ENCODE data around the gene AFAP1L1. TPM values are rescaled to one million over a fixed set of nuclear protein-coding genes. Genes with fewer than 3 reads are reported as not detected.

AFAP1L1 gene
- total RNA-seq, 1 donor from 2014 or later = not detected

- no peak for ATAC-seq (ENCODE audit: low read depth)
Measured at GRCh38 chr5:149362541-149362940, 90.9 kb downstream of the AFAP1L1 start.

GRCh38 chr5:149363358-149363757, 91.7 kb downstream of the AFAP1L1 start:
- CTCF ChIA-PET = interaction anchor here (1.1 kb wide), 1 partner anchor 19 kb away, joined by 3 read pairs; the partner anchor contains the start of gene GRPEL2

More at GRCh38 chr5:149362541-149362940, 90.9 kb downstream of the AFAP1L1 start:
- H3K36me3 Mint-ChIP-seq (ENCODE audit: low read depth) = peaks cover 2% of the 10 kb centered on the region
- intact Hi-C loops (cut with micrococcal nuclease) = no loop called here
- peaks cover 16% of the 10 kb centered on the region for H3K4me1 Mint-ChIP-seq
- TF ChIP-seq, protein P1, sequence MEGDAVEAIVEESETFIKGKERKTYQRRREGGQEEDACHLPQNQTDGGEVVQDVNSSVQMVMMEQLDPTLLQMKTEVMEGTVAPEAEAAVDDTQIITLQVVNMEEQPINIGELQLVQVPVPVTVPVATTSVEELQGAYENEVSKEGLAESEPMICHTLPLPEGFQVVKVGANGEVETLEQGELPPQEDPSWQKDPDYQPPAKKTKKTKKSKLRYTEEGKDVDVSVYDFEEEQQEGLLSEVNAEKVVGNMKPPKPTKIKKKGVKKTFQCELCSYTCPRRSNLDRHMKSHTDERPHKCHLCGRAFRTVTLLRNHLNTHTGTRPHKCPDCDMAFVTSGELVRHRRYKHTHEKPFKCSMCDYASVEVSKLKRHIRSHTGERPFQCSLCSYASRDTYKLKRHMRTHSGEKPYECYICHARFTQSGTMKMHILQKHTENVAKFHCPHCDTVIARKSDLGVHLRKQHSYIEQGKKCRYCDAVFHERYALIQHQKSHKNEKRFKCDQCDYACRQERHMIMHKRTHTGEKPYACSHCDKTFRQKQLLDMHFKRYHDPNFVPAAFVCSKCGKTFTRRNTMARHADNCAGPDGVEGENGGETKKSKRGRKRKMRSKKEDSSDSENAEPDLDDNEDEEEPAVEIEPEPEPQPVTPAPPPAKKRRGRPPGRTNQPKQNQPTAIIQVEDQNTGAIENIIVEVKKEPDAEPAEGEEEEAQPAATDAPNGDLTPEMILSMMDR (IDR thresholded peaks at IDR 0.05) = no peak
- H3K27ac Mint-ChIP-seq = no peak overlapping the region
- no peak overlapping the region for H3K4me3 Mint-ChIP-seq
- CTCF ChIA-PET = no interaction called here
- DNase-seq = no peak
- POLR2A ChIA-PET = no interaction called here
- no peaks in the 10 kb centered on the region for H3K27me3 Mint-ChIP-seq
- H3K9me3 Mint-ChIP-seq = no peaks in the 10 kb centered on the region

DNA sequence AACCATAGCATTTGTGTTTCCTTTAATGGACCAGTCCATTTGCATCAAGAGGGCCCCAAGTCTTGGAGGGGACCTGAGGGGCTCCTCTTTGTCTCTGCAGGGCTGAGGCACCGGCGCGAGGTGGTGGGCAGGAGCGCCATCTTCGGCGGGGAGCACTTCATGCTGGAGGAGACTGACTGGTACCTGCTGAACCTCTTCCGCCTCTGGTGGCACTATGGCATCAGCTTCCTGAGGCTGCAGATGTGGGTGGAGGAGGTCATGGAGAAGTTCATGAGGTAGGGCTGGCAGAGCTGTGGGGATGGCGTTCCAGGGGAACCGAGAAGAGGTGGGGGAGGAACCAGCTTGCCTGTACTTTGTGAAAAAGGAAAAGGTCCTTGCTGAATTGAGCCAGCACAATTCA, 92.3 kb downstream of the AFAP1L1 start:
- Mint-ChIP-seq H3K4me1 (peaks cover 7% of the 10 kb centered on the region), H3K36me3 (ENCODE audit: low read depth) (no peaks in the 10 kb centered on the region), H3K27me3 (no peaks in the 10 kb centered on the region), H3K9me3 (no peaks in the 10 kb centered on the region), H3K27ac (no peak overlapping the region), H3K4me3 (no peak overlapping the region)
- ChIA-PET CTCF (interaction anchor here (1.1 kb wide), 1 partner anchor 19 kb away, joined by 3 read pairs; the partner anchor contains the start of gene GRPEL2), POLR2A (no interaction called here)
- intact Hi-C loops (cut with micrococcal nuclease) = no loop called here
- TF ChIP-seq, protein P1 (IDR thresholded peaks at IDR 0.05) = no peak
- ATAC-seq (ENCODE audit: low read depth) (no peak), DNase-seq (no peak)

More at GRCh38 chr5:149363358-149363757, 91.7 kb downstream of the AFAP1L1 start:
- ATAC-seq (ENCODE audit: low read depth) = no peak
- TF ChIP-seq, protein P1 (IDR thresholded peaks at IDR 0.05) = no peak
- Mint-ChIP-seq H3K27ac (no peak overlapping the region), H3K4me3 (no peak overlapping the region), H3K27me3 (no peaks in the 10 kb centered on the region), H3K4me1 (peaks cover 13% of the 10 kb centered on the region), H3K9me3 (no peaks in the 10 kb centered on the region), H3K36me3 (ENCODE audit: low read depth) (no peaks in the 10 kb centered on the region)
- POLR2A ChIA-PET = no interaction called here
- intact Hi-C loops (cut with micrococcal nuclease) = no loop called here
- no peak for DNase-seq

- H3K4me3 Mint-ChIP-seq = no peak overlapping the region
- ChIA-PET POLR2A (no interaction called here), CTCF (no interaction called here)
- no peaks in the 10 kb centered on the region for H3K36me3 Mint-ChIP-seq (ENCODE audit: low read depth)
- intact Hi-C loops (cut with micrococcal nuclease) = no loop called here
- no peak overlapping the region for H3K27ac Mint-ChIP-seq
- ATAC-seq (ENCODE audit: low read depth) (no peak), DNase-seq (no peak)
- H3K4me1 Mint-ChIP-seq = peaks cover 5% of the 10 kb centered on the region
- TF ChIP-seq, protein P1 (IDR thresholded peaks at IDR 0.05) = no peak
- H3K27me3 Mint-ChIP-seq = no peaks in the 10 kb centered on the region
- H3K9me3 Mint-ChIP-seq = no peaks in the 10 kb centered on the region
Measured at GRCh38 chr5:149364719-149365118, 93.1 kb downstream of the AFAP1L1 start.

- POLR2A ChIA-PET = no interaction called here
- intact Hi-C loops (cut with micrococcal nuclease) = no loop called here
Measured at GRCh38 chr5:149365418-149365817, 93.8 kb downstream of the AFAP1L1 start.

More at GRCh38 chr5:149365418-149365817, 93.8 kb downstream of the AFAP1L1 start:
- Mint-ChIP-seq H3K9me3 (no peaks in the 10 kb centered on the region), H3K4me3 (no peak overlapping the region), H3K36me3 (ENCODE audit: low read depth) (no peaks in the 10 kb centered on the region), H3K4me1 (peaks cover 5% of the 10 kb centered on the region), H3K27me3 (no peaks in the 10 kb centered on the region), H3K27ac (no peak overlapping the region)
- TF ChIP-seq, protein P1 (IDR thresholded peaks at IDR 0.05) = no peak
- ATAC-seq (ENCODE audit: low read depth) = no peak
- CTCF ChIA-PET = interaction anchor here (1.0 to 1.1 kb wide), 2 partner anchors 19 to 45 kb away, joined by 3 read pairs; no protein-coding TSS in a partner anchor
- DNase-seq = no peak
